Measurements from ENCODE around the gene FAM221B. TPM values are rescaled to one million over a fixed set of nuclear protein-coding genes. Genes with fewer than 3 reads are reported as not detected.

FAM221B gene
- total and polyA plus RNA-seq, 9 of the 15 experiments (the other 6 are each of a cell fraction or from before 2014, with no cell fraction given): 0.01 TPM; not detected in 8

DNA sequence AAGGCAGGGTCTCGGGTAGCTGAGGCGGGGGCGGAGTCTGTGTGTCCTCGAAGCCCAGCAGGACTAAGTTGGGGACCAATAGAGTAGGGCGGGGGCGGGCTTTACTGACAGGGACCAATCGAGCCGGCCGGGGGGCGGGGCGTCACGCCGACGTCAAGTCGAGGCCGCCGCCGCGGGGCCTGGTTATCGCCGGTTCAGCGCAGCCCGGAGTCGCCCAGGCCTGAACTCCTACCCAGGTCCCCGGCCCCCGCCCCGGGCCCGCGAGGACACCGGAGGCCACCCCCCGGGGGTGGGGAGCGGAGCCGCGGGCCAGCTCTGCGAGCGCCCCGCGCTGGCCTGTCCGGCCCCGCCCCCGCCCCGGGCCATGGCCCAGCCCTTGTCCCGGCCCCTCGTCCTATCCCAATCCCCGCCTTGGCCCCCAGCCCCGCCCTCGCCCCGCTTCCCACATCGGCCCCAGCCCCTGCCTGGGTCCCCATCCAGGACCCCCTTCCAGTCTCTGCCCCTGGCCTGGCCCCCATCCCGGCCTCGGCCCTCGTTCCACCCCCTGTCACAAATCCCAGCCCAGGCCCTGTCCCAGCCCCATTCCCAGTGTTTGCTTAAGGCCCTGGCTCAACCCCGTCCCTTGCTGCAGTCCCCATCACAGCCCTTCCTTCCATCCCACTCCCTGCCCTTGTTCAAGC lies 692 bp upstream of the FAM221B start, which contains the start of gene TMEM8B (continued):
- TF ChIP-seq CHD4 (IDR thresholded peaks at IDR 0.05; ENCODE audit: insufficient read depth, insufficient replicate concordance, low read depth, low read length, poor library complexity, severe bottlenecking): no peak
- TF ChIP-seq, protein P1, sequence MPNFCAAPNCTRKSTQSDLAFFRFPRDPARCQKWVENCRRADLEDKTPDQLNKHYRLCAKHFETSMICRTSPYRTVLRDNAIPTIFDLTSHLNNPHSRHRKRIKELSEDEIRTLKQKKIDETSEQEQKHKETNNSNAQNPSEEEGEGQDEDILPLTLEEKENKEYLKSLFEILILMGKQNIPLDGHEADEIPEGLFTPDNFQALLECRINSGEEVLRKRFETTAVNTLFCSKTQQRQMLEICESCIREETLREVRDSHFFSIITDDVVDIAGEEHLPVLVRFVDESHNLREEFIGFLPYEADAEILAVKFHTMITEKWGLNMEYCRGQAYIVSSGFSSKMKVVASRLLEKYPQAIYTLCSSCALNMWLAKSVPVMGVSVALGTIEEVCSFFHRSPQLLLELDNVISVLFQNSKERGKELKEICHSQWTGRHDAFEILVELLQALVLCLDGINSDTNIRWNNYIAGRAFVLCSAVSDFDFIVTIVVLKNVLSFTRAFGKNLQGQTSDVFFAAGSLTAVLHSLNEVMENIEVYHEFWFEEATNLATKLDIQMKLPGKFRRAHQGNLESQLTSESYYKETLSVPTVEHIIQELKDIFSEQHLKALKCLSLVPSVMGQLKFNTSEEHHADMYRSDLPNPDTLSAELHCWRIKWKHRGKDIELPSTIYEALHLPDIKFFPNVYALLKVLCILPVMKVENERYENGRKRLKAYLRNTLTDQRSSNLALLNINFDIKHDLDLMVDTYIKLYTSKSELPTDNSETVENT (CRISPR knock-in tag; IDR thresholded peaks at IDR 0.05): no peak
- TF ChIP-seq MTF1 (CRISPR knock-in tag; IDR thresholded peaks at IDR 0.05; ENCODE audit: borderline replicate concordance): no peak
- no peak for TF ChIP-seq THRAP3 (IDR thresholded peaks at IDR 0.05; ENCODE audit: borderline replicate concordance)
- TF ChIP-seq HNRNPLL (IDR thresholded peaks at IDR 0.05; ENCODE audit: low read depth, low read length, poor library complexity, severe bottlenecking): no peak
- TF ChIP-seq ZFP30 (CRISPR knock-in tag; IDR thresholded peaks at IDR 0.05; ENCODE audit: borderline replicate concordance): no peak
- TF ChIP-seq ZNF224 (CRISPR knock-in tag; IDR thresholded peaks at IDR 0.05): no peak
- no peak for TF ChIP-seq ZBTB8A (IDR thresholded peaks at IDR 0.05; ENCODE audit: partially characterized antibody)
- no peak for TF ChIP-seq CBX8 (IDR thresholded peaks at IDR 0.05; ENCODE audit: borderline replicate concordance, extremely low read depth, low read depth, low read length, poor library complexity, severe bottlenecking)
- no peak for TF ChIP-seq GABPB2 (CRISPR knock-in tag; conservative IDR thresholded peaks at IDR 0.05)
- no peak for TF ChIP-seq TRIM24 (IDR thresholded peaks at IDR 0.05)
- no peak for TF ChIP-seq ZKSCAN8 (CRISPR knock-in tag; IDR thresholded peaks at IDR 0.05)
- TF ChIP-seq, protein P2, sequence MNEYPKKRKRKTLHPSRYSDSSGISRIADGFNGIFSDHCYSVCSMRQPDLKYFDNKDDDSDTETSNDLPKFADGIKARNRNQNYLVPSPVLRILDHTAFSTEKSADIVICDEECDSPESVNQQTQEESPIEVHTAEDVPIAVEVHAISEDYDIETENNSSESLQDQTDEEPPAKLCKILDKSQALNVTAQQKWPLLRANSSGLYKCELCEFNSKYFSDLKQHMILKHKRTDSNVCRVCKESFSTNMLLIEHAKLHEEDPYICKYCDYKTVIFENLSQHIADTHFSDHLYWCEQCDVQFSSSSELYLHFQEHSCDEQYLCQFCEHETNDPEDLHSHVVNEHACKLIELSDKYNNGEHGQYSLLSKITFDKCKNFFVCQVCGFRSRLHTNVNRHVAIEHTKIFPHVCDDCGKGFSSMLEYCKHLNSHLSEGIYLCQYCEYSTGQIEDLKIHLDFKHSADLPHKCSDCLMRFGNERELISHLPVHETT (CRISPR knock-in tag; conservative IDR thresholded peaks at IDR 0.05 in 1 of 2, IDR thresholded peaks at IDR 0.05 in 1 of 2): 0 out of 4 replicates have a peak, but pooled peaks of 1 of the 2 experiments have one; percentile 30
- no peak for TF ChIP-seq HDAC2 (IDR thresholded peaks at IDR 0.05)
- TF ChIP-seq CBX5 (IDR thresholded peaks at IDR 0.05; ENCODE audit: borderline replicate concordance, low read depth): no peak
- TF ChIP-seq ZNF197 (CRISPR knock-in tag; IDR thresholded peaks at IDR 0.05; ENCODE audit: low read depth): no peak
- no peak for TF ChIP-seq MTA3 (IDR thresholded peaks at IDR 0.05; ENCODE audit: borderline replicate concordance)
- TF ChIP-seq, protein P3, sequence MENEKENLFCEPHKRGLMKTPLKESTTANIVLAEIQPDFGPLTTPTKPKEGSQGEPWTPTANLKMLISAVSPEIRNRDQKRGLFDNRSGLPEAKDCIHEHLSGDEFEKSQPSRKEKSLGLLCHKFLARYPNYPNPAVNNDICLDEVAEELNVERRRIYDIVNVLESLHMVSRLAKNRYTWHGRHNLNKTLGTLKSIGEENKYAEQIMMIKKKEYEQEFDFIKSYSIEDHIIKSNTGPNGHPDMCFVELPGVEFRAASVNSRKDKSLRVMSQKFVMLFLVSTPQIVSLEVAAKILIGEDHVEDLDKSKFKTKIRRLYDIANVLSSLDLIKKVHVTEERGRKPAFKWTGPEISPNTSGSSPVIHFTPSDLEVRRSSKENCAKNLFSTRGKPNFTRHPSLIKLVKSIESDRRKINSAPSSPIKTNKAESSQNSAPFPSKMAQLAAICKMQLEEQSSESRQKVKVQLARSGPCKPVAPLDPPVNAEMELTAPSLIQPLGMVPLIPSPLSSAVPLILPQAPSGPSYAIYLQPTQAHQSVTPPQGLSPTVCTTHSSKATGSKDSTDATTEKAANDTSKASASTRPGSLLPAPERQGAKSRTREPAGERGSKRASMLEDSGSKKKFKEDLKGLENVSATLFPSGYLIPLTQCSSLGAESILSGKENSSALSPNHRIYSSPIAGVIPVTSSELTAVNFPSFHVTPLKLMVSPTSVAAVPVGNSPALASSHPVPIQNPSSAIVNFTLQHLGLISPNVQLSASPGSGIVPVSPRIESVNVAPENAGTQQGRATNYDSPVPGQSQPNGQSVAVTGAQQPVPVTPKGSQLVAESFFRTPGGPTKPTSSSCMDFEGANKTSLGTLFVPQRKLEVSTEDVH (IDR thresholded peaks at IDR 0.05; ENCODE audit: low read depth, partially characterized antibody): no peak
- TF ChIP-seq EGR1 (conservative IDR thresholded peaks at IDR 0.05): peak; percentile 57

Measured in K562 (cell line).